HG03064 (cell line): ENCODE data around the gene TFAP2A.

Experiments
- ATAC-seq: cut with Tn5 transposase; IDR thresholded peaks from one replicate; pipeline ENCODE4 v1.9.1; 2021; ENCODE audit warnings: low read depth; ENCODE audit not compliant: unreplicated experiment

The TFAP2A gene

DNA sequence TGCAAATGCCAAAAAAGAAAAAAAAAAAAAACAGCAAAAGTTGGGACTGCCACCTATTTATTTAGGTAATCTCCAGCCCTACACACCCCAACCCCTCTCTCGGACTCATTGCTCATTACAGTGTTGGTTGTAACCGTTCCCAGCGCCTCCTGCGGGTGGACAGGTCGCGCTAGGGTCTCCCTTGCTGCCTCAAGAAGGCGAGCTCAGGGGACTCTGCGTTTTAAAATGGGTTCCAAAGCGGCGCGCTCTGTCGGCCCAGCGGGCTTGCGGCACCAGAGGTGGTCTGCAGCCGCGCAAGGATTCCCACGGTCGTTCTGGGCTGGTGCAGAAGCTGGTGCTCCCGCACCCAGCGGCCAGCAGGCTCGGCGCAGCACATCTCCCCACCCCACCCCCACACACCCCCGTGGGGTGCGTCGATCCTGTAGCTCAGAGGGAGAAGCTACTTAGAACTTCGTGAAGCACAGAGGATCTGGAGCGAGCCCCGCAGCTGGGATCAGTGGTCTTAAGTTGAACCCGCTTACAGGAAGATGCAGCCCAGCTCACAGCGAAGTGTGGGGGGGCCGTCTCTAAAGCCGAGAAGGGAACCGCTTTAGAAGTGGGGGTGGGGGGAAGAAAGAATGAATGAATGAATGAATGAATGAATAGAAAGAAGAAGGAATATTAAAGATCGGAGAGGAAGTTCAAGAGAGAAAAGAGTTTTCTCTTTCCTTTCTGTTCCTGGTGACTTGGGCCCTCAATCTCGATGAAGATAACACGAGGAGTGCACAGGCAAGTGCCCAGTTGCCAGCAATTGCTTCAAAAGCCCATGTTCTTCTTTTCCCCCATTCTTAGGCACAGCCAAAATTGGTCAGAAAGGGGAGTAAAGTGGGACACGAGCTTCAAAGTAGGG is 780 bp downstream of the TFAP2A start:
- no peak for ATAC-seq

DNA sequence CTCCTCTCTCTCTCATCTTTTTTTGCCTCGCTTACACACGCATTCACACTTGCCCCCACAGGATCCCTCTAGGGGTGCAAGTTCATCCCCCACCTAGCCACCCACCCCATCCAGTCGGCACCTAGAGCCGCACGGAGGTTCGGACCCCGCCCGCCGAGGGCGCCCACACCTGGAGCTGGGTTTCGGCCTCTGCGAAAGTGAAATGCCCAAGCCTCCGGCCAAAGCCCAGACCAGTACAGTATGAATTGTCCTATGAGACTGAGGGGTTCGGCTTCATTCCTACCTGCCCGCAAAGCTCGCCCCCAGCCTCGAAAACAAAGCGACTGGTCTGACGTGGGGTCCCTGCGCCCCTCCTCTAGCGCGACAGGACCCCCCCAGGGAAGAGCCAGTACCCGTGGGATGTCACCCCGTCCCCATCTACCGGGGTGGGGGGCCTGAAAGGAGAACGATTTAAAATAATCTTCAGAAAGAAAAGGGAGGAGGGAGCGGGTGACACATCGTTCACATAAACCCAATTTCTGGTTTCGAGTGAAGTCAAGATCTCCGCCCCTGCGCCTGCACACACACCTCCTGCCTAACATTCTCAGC is 1.5 kb downstream of the TFAP2A start:
- no peak for ATAC-seq

DNA sequence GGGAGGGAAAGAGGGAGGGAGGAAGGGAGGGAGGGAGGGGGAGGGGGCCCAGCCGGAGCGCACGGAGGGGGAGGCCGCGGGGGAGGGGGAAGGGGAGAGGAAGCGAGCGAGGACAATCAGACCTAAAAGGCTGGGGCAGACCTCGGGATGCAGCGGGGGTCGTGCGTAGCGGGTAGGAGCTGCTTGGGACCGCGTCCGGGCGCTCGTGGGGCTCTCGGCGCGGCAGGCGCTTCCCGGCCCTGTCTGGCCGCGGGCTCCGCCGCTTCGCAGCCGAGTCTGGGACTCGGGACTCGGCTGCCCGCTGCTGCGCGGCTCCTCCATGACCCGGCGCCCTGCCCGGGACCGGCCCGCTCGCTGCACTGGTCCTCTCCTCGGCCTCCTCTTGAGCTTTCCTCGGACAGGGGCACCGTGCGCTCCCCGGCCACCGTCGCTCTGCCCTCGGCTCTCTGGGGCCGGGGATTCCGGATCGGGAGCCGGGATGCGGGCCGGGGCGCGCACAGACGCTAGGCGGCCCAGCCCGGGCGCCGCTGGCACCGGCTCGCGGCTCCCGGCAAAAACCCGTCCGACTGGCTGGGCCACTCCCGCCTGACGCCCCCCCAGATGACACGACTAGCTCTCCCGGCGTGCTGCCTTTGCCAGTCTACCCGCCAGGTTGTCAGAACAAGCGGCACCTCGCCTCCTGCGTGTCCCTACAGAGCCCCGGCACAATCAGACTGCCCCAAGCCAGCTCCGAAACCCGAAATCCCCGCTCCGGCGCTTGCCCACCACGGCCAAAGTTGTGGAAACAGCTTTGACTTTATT is 2.2 kb downstream of the TFAP2A start:
- no peak for ATAC-seq

DNA sequence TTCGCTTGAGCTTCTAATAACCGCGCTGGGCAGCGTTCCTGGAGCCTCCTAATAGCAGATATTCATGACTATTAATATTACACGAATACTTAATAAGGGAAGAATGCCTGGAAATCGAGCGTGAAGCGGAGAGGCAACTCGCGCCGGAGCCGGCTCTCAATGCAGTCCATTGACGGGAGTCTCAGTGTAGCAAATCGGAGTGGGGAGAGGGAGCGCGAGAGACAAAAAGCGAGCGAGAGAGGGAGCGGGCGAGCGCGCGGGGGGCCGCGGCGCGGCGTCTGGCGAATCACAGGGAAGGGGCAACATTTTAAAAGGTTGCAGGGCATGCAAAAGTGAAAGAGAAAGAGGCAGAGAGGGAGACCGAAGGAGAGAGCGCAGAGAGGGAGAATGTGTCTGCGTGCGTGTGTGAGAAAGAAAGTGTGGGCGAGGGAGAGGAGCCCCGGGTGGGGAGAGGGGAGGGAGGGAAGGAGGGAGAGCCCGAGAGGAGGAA is 2.9 kb downstream of the TFAP2A start:
- ATAC-seq: no peak

DNA sequence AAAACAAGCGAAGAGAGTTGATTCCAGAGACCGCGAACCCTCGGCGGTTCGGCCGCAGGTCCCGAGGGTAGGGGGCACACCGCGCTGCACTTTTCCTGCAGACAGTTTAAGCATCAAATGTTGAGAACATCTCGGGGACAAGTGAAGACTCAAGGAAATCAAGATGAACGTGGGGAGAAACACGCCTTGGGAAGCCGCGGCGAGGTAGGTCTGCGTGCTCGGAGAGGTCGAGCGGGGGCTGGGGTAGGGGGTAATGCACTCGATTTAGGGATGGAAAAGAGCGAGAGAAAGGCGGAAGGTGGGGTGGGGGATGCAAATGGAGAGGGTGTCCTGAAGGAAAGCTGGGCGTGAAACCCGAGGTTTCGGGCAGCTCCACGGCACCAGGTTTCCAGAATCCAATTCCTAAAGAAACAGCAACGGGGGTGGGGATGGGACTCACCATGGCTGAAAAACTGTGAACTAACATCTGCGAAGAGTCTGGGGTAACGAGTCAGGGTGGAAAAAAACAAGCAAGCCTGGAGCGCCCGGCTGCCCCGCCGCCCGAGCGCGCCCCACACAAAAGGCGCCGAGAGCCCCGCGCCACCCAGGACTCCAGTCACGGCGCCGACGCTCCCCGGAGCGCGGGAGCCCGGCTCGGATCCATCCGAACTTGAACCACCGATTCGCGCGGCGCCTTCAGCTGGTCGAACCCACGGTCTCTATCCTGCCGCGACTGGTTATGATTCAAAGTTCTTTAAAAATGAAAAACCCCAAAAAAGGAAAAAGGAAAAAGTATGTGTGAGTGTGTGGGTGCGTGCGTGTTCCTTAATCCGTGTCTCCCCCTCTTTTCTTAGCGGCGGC is 3.5 kb downstream of the TFAP2A start:
- ATAC-seq: no peak

DNA sequence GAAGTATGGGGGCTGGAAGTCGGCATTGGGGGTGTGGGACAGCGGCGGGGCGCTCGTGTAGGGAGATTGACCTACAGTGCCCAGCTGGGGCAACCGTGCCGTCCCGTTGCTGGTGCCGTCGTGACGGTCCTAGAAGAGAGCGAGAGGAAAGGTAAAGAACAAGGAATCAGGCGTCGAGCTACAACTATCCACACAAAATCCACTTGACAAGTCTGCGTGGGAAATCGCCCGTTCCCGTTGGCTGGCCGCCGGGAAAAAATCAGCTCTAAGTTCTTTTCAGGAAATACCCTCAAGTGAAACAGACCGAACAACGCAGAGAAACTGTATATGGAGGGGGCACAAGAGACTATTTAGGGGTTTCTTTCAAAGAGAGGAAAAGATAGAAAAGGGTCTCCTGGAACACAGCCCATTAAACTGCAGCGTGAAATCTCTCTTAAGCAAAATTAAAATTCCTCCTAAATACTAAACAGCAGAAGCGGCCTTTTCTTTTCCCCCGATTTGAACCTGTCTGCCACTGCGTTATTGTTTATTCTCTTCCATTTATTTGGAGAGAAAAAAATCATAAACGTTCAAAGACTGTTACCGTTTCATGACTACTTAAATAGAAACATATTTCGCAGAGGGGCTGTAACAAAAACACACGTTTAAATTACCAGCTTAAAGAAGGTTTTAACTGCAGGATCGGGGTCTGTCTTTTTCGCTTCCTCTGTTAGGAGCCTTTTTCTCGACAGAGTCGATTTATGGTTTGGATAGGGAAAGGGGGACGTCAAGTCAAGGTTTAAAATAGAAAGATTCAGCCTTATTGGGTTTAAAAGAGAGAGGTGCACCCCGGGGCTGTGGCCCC is 4.4 kb downstream of the TFAP2A start:
- ATAC-seq: no peak

DNA sequence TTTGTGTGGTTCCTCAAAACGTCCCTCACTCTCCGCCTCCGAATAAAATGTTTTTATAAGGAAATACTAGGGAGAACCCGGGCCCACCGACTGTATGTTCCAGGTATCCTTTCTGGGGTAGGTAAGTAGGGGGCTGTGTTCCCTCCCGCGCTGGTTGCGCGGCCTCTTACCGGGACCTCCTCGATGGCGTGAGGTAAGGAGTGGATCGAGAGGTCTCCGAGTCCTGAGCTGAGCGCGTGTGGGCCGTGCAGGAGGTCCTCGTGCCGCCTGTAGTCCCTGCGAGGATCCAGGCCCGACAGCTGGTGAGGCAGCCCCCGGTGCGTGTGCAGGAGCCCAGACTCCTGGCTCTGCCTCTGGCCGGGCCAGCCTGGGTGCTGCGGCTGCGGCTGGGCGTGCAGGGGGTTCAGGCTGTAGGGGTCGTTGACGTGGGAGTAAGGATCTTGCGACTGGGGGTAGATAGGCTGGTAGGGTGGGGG is 5.1 kb downstream of the TFAP2A start:
- no peak for ATAC-seq

DNA sequence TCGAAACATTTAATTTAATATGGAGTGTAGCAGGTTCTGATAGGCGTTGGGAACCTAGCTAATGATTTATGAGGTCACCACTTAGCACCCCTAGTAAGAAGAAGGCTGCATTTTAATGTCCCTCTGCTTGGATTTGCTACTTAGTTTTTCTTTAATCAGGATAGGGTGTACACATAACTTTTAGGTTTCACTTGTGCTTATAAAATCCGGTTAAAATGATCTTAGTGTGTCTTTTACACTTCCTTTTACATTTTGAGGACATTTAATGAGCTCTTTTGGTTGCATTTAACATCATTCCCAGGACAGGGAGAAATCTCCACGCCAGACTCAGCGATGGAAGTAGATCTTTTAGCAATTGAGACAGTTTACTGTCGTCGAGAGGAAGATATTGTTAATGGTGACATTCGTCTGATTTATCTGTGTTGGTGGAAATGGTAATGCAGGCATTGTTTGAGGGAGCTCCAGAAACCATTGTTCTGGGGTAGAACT is 5.6 kb downstream of the TFAP2A start:
- no peak for ATAC-seq

DNA sequence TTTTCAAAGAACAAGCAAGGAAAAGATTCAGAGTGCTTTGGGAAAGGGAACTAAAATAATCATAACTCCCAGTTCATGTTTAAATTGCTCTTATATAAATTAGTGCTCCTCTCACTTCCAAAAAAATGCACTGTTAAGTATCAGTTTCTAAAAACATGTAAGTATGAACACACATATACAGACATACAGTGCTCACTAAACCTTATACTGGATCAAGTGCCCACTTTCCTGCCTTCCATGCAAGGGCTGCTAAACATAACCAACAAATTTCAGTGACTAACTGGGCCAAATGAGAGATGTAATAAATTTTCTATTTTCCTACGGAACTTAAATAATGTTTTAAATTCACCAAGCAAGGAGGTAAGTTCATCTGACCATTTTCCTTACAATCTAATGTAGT is 6.4 kb downstream of the TFAP2A start:
- ATAC-seq: no peak

DNA sequence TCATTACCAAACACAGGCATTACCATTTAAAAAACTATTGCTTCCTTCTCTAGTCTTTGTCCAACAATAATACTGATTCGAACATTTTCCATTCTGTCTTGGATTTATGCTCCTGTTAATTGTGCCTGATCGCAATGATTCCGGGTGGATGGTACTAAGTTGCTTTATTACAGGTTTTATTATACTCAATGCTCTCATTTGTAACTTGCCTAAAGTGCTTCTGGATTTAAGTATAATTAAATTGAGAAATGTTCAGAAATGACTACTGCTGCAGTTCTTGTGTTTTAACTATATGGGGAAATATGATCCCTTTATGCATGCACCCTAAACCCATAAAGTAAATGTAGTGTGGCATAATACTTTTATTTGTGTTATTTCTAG is 7.2 kb downstream of the TFAP2A start:
- ATAC-seq: no peak

DNA sequence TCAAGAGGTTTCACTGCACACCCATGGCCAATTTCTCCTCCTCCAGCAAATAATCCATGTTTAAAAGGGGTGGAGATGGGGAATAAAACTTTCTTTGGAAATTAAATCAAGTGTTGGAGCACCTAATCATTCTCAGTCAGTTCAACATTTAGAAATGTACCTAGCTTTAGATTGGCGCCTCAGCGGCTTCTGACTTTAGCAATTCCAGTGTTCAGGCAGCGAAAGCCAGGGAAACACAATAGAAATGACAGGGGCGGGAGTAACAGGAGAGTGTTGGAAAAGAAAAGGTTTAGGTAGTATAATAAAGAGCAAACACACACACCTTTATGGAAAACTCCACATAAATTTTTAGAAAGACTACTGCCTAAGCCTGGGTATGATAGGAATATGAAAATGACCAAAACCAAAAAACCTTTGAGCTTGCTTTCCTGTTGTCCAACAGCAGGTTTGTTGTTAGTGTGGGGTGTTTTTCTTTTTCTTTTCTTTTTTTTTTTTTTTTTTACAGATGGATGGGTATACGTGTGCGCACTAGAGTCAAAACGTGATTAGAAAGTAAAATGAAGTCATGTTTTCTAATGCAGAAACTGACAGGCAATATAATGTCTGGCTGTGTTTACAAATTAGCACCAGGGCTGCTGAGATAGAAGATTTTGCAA is 7.7 kb downstream of the TFAP2A start:
- ATAC-seq: no peak

DNA sequence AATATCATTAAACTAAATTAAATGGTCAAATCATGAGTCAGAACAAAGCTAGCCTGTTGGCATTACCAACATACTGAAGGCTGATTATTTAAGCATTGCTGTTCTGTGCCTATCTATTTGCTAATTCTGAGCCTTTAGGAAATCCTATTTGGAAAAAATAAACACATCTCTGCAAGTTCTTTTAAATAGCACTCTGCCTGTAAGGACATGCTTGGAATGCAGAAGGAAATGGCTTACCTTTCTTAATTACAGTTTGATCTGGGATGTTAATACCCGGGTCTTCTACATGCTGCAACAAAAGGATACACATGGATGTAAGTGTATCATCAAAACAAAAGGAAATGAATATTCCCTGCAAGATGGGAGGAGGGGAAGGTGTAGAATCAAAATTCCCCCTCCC is 8.3 kb downstream of the TFAP2A start:
- no peak for ATAC-seq

DNA sequence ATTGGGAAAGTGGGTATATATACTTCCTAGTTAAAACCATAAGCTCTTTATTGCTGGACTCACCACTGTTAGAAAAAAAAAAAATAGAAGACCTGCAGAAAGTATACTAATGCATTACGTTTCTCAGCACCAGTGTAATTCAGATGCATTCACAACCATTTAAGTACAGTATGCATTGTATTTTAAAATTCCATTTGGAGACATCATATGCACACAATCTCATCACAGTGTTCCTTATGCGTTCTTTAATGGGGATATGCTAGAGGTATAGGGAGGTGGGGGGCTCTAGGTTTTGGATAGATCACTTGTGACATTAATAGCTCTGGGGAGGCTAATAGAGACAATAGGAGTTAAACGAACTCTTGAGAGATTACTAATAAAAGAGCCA is 9.4 kb downstream of the TFAP2A start:
- no peak for ATAC-seq

DNA sequence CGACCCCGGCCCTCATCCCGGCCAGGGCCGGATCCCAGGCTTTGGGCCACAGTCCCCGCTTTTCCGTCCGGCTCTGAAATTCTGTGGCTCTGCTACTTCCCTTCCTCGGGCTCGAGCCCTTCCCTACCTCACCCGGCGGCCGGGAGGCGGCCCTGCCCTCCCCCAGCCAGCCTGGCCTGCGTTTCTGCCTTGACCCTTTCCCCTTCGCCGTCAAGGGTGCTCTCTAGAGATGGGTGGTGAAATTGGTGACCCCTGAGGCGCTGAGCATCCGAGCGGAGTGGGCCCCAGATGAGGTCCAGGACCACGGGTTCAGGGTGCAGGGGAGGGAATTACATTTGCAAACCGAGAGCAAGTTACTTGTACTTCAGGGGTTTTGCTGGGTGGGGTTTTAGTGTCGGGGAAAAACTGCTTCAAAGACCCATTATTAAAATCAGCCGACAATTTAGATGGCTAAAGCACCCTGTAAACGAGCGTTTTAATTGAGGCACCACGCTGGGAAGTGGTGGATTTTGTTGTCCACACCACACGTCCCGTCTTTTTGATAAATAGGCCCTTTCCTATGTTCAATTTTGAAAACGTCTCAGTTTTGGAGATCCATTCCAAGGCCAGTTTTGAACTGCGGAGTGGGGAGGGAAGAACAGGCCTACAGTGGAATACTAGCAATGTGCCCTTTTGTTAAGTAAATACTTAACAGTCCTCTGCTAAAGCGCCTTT is 9.9 kb downstream of the TFAP2A start:
- no peak for ATAC-seq

DNA sequence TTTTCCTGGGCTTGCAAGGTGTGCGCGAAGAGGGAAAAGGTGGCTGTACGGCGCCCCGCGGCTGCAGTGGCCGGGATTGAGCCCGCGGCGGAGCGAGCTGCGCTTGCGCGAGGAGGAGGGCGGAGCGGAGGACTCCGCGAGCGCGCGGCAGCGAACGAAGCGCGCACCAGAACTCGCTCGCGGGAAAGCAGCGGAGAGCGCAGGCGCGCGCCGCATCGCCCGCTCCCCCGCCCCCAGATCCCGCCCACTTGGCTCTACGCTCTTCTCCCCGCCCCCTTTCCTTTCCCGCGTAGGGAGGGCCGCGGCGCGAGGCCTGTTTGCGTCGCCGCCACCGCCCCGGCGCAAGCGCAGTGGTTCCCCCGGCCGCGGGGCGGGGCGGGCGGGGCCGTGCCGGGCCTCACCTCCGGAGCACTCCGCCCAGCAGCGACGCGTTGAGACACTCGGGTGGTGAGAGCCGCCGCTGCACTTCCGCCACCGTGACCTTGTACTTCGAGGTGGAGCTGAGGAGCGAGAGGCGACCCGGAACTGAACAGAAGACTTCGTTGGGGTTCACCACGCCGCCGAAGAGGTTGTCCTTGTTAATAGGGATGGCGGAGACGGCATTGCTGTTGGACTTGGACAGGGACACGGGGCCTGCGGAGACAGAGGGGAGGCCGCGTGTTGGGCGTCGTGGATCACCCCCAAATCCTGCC is 10.6 kb downstream of the TFAP2A start:
- ATAC-seq: peak; percentile 94

DNA sequence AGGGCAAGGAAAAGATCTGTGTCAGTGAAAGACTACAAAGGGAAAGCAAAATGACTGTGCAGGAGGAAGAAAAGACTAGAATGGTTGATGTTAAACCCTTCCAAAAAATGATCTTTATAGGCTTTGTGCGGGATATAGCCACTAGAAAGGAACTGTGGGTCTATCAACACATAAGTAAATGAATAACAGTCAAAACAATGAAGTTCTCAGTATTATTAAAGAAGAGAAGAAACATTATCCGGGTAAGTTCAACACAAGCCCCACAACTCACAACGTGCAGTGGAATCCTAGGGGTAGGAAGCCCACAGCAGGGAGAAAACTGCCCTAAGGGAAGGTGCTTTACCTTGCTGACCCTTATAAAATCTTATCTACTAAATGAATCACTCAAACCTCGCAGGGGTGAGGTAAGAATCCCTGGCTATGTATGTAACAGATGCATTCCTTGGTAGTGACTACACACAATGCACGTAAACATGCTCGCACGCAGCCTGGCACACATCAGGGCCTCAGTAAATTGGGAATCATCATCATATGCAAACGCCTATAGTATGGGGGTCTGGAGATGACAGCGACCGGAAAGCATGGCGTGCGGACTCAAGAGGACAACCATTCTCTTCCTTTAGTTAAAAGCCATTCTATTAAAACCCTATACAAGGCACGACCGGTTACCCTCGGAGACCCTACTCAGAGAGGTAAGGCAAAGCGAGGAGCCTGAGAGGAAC is 11.3 kb downstream of the TFAP2A start:
- peak; percentile 29 for ATAC-seq
